Kidney (tissue), 14 donors: ENCODE data around the gene NEURL2. TPM values are rescaled to one million over a fixed set of nuclear protein-coding genes. Genes with fewer than 3 reads are reported as not detected.

Source experiments
- DNase-seq, 5 donors: peaks; one replicate each; pipeline ENCODE4 v3.0.0-alpha.2; 2013 to 2020
- FAIRE-seq: peaks from 2 replicates; lab custom pipeline; 2012; peaks lifted over from hg19 to GRCh38; lab: Jason Lieb, UNC
- H3K27ac ChIP-seq, 2 donors: one replicate each; pipeline ENCODE4 v1.7.0; 2013; ENCODE audit warnings: low read depth in 2 of 2, low read length in 2 of 2, inconsistent platforms in 1 of 2
- H3K27me3 ChIP-seq: one replicate; pipeline ENCODE4 v1.7.1; 2013; ENCODE audit warnings: low read length, inconsistent platforms; ENCODE audit not compliant: control insufficient read depth, insufficient read depth
- H3K36me3 ChIP-seq, 3 donors: one replicate each; pipeline versions ENCODE4 v1.7.0 to v1.7.1; 2013; ENCODE audit warnings: low read length in 3 of 3, control low read depth in 1 of 3, inconsistent platforms in 1 of 3; ENCODE audit not compliant: insufficient read depth in 3 of 3, control insufficient read depth in 2 of 3
- H3K4me1 ChIP-seq, 3 donors: one replicate each; pipeline versions ENCODE4 v1.7.0 to v1.7.1; 2013; ENCODE audit warnings: low read length in 3 of 3, inconsistent platforms in 1 of 3, low read depth in 1 of 3; ENCODE audit not compliant: control insufficient read depth in 2 of 3, insufficient read depth in 2 of 3
- H3K4me3 ChIP-seq, 3 donors: one replicate each; pipeline versions ENCODE4 v1.7.0 to v1.8.1; 2013; ENCODE audit warnings: low read length in 3 of 3, control low read depth in 1 of 3, inconsistent platforms in 1 of 3
- H3K9ac ChIP-seq, 3 donors: one replicate each; pipeline versions ENCODE4 v1.7.0 to v1.7.1; 2013; ENCODE audit warnings: low read length in 3 of 3, control low read depth in 1 of 3, inconsistent platforms in 1 of 3
- H3K9me3 ChIP-seq, 3 donors: one replicate each; pipeline versions ENCODE4 v1.7.0 to v1.7.1; 2013; ENCODE audit warnings: low read length in 3 of 3, control low read depth in 1 of 3, inconsistent platforms in 1 of 3; ENCODE audit not compliant: control insufficient read depth in 2 of 3, insufficient read depth in 1 of 3
- intact Hi-C: fragments of 100-400 bp; cut with DNase I; formaldehyde crosslinking; loops from one replicate; pipeline ENCODE4 v1.11.1; 2022
- polyA plus RNA-seq: library from polyadenylated mRNA; stranded (reverse); fragments of 350-450 nt; fragmentation: Illumina TruSeq; extraction: RNeasy Lipid Tissue Mini Kit (QIAGEN cat#74804); gene quantifications from one replicate; pipeline ENCODE4 v1.2.3, GENCODE V29; 2014; ENCODE audit warnings: low read depth, low replicate concordance; ENCODE audit not compliant: insufficient read depth
- total RNA-seq: library from RNA; stranded (reverse); fragmentation: NEBNext Ultra II Directional; extraction: Animal tissue kit (Norgen Biotek cat#: 25700); gene quantifications from one replicate; pipeline ENCODE4 v1.2.1, GENCODE V29; 2021
- TF ChIP-seq, protein P1 (sequence below): IDR thresholded peaks from 3 replicates; pipeline ENCODE4 v1.5.1; 2012; ENCODE audit warnings: mild to moderate bottlenecking, moderate library complexity, borderline replicate concordance; ENCODE audit not compliant: insufficient read depth; ENCODE audit errors: extremely low read depth
- donor health status: control.
- donor health status: control.
- donor health status: control.
- donor health status: control.
- donor health status: control.
- donor health status: DM: yes; HTN: yes; CAD: no.
- donor health status: Normal renal cell carcinoma (clear cell type).

The NEURL2 gene
- total and polyA plus RNA-seq, 2 donors from 2014 or later: 27.5 to 37.3 TPM

GRCh38 chr20:45851501-45851900 lies 39.5 kb downstream of the NEURL2 start:
- H3K4me3 ChIP-seq: no peak overlapping the region
- no peak for DNase-seq
- no peak overlapping the region for H3K27ac ChIP-seq
- TF ChIP-seq, protein P1, sequence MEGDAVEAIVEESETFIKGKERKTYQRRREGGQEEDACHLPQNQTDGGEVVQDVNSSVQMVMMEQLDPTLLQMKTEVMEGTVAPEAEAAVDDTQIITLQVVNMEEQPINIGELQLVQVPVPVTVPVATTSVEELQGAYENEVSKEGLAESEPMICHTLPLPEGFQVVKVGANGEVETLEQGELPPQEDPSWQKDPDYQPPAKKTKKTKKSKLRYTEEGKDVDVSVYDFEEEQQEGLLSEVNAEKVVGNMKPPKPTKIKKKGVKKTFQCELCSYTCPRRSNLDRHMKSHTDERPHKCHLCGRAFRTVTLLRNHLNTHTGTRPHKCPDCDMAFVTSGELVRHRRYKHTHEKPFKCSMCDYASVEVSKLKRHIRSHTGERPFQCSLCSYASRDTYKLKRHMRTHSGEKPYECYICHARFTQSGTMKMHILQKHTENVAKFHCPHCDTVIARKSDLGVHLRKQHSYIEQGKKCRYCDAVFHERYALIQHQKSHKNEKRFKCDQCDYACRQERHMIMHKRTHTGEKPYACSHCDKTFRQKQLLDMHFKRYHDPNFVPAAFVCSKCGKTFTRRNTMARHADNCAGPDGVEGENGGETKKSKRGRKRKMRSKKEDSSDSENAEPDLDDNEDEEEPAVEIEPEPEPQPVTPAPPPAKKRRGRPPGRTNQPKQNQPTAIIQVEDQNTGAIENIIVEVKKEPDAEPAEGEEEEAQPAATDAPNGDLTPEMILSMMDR: no peak
- peaks cover 2 to 5% (median 5%) of the 10 kb centered on the region in 3 donors for H3K36me3 ChIP-seq
- H3K4me1 ChIP-seq: peaks cover 0 to 17% (median 7%) of the 10 kb centered on the region in 3 donors
- intact Hi-C loops: no loop called here
- H3K27me3 ChIP-seq: no peaks in the 10 kb centered on the region
- no peak for FAIRE-seq
- no peak overlapping the region for H3K9ac ChIP-seq
- H3K9me3 ChIP-seq: no peaks in the 10 kb centered on the region

- FAIRE-seq: no peak
- Histone ChIP-seq H3K4me1 (peaks cover 0 to 12% (median 3%) of the 10 kb centered on the region in 3 donors), H3K27ac (no peak overlapping the region), H3K36me3 (peaks cover 3 to 10% (median 7%) of the 10 kb centered on the region in 3 donors), H3K4me3 (no peak overlapping the region), H3K27me3 (no peaks in the 10 kb centered on the region), H3K9ac (no peak overlapping the region), H3K9me3 (no peaks in the 10 kb centered on the region)
- TF ChIP-seq, protein P1: no peak
- no peak for DNase-seq
- intact Hi-C loops: no loop called here
Measured at GRCh38 chr20:45850926-45851325, 40.1 kb downstream of the NEURL2 start.

- peaks cover 3 to 10% (median 10%) of the 10 kb centered on the region in 3 donors for H3K36me3 ChIP-seq
- no peak overlapping the region for H3K27ac ChIP-seq
- intact Hi-C loops: no loop called here
Measured at GRCh38 chr20:45850238-45850637, 40.8 kb downstream of the NEURL2 start.

More at GRCh38 chr20:45850238-45850637, 40.8 kb downstream of the NEURL2 start:
- DNase-seq (no peak), FAIRE-seq (no peak)
- Histone ChIP-seq H3K4me1 (peaks cover 0 to 9% (median 0%) of the 10 kb centered on the region in 3 donors), H3K4me3 (no peak overlapping the region), H3K9ac (no peak overlapping the region), H3K27me3 (no peaks in the 10 kb centered on the region), H3K9me3 (no peaks in the 10 kb centered on the region)
- TF ChIP-seq, protein P1: no peak
